C4-2B (cell line): ENCODE measurements around the gene B4GALT7.
"Not testable (repeated sequence)": the region's sequence is repeated elsewhere in the genome, so short reads cannot be mapped to it uniquely, and the experiment has no call there.

Experiments used
- ZFX ChIP-seq: fragments of 450-650 bp; IDR thresholded peaks from 2 replicates; pipeline ENCODE4 v1.6.1; 2017
- TF ChIP-seq, protein P1 (sequence below): fragments of 450-650 bp; conservative IDR thresholded peaks from 2 replicates; pipeline ENCODE4 v1.5.1; 2017; ENCODE audit warnings: mild to moderate bottlenecking

DNA sequence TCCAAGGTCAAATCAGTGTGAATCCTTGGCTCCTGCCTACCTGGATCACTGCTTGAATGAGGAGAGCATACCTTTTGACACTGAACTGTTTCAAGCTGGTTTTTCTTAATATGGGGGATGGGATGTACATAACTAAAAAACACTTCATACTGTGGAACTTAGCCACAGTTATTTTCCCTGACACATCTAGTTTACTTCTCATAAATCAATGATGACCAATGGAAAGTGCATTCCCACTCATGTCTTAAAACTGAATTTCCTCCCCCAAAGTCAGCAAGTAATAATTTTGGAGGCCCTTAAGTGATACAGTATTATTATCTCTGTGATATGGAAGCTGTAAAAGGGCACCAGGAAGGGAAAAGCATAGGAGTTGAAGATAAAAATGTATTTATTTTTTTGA is 30.3 kb downstream of the B4GALT7 start:
- TF ChIP-seq, protein P1, sequence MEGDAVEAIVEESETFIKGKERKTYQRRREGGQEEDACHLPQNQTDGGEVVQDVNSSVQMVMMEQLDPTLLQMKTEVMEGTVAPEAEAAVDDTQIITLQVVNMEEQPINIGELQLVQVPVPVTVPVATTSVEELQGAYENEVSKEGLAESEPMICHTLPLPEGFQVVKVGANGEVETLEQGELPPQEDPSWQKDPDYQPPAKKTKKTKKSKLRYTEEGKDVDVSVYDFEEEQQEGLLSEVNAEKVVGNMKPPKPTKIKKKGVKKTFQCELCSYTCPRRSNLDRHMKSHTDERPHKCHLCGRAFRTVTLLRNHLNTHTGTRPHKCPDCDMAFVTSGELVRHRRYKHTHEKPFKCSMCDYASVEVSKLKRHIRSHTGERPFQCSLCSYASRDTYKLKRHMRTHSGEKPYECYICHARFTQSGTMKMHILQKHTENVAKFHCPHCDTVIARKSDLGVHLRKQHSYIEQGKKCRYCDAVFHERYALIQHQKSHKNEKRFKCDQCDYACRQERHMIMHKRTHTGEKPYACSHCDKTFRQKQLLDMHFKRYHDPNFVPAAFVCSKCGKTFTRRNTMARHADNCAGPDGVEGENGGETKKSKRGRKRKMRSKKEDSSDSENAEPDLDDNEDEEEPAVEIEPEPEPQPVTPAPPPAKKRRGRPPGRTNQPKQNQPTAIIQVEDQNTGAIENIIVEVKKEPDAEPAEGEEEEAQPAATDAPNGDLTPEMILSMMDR = not testable (repeated sequence)
- not testable (repeated sequence) for TF ChIP-seq ZFX
